Panc1 (cell line): ENCODE measurements around the gene NT5M.
"Not testable (repeated sequence)": the region's sequence is repeated elsewhere in the genome, so short reads cannot be mapped to it uniquely, and the experiment has no call there.

Source experiments
- CTCF ChIP-seq: fragments of 450-650 bp; IDR thresholded peaks from 2 replicates; pipeline ENCODE4 v1.5.1; 2017; ENCODE audit warnings: mild to moderate bottlenecking
- POLR2AphosphoS5 ChIP-seq: IDR thresholded peaks from 2 replicates; pipeline ENCODE4 v1.6.1; 2012; ENCODE audit warnings: mild to moderate bottlenecking, low read depth, low read length, moderate library complexity

- not testable (repeated sequence) for TF ChIP-seq POLR2AphosphoS5, CTCF
Observed at GRCh38 chr17:17255689-17256088, 47.5 kb upstream of the NT5M start.
